Measurements from ENCODE around the gene ITIH1. TPM values are rescaled to one million over a fixed set of nuclear protein-coding genes. Genes with fewer than 3 reads are reported as not detected.

The ITIH1 gene
- total and polyA plus RNA-seq, 9 of the 15 experiments (the other 6 are each of a cell fraction or from before 2014, with no cell fraction given), result 0.31 TPM; not detected in 8

DNA sequence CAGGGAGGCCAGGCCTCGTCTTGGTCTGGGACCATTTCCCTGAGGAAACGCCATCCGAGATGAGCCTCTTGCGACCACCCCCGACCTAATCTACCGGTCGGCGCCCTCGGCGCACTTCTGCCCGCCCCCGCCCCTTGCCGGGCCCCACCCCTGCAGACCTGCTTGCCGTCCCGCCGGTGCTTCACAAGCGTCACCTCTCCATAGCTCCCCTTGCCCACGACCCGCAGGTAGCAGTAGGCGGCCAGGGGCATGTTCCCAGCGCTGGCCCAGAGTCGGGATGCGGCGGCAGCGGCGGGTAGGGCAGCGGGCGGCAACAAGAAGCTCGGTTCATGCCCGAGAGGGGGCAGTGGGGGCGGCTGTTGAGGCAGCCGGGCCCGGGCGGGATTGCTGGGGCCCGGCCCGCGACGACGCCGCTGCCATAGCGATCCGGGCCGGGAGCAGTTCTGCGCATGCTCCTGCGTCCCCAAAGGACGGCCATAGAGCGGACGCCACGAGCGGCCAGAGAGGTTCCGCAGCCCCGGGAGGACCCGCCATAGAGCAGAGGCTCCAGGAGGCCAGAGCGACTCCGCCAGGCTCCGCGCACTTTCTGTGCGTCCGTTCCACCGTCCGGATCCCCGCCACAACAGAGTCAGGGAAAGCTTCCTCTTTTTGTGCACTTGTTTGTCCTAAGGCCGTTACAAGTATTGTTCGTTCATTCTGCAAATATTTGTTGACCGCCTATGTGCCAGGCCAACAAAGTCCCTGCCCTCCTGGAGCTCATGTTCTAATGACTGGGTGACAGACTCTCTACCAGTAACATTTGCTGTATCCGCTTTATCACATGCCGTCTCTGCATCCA is 6.7 kb upstream of the ITIH1 start, which contains the start of gene NEK4 (continued):
- TF ChIP-seq SMC3 (conservative IDR thresholded peaks at IDR 0.05; ENCODE audit: insufficient read depth, low read depth, low read length), result no peak
- TF ChIP-seq, protein P1, sequence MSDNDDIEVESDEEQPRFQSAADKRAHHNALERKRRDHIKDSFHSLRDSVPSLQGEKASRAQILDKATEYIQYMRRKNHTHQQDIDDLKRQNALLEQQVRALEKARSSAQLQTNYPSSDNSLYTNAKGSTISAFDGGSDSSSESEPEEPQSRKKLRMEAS (CRISPR knock-in tag; IDR thresholded peaks at IDR 0.05), result peak; percentile 64
- TF ChIP-seq HNRNPLL (IDR thresholded peaks at IDR 0.05; ENCODE audit: low read depth, low read length, poor library complexity, severe bottlenecking), result peak; percentile 90
- TF ChIP-seq, protein P2, sequence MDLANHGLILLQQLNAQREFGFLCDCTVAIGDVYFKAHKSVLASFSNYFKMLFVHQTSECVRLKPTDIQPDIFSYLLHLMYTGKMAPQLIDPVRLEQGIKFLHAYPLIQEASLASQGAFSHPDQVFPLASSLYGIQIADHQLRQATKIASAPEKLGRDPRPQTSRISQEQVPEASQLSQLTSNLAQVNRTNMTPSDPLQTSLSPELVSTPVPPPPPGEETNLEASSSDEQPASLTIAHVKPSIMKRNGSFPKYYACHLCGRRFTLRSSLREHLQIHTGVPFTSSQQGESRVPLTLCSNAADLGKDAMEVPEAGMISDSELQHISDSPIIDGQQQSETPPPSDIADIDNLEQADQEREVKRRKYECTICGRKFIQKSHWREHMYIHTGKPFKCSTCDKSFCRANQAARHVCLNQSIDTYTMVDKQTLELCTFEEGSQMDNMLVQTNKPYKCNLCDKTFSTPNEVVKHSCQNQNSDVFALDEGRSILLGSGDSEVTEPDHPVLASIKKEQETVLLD (IDR thresholded peaks at IDR 0.05), result no peak
- TF ChIP-seq MXI1 (IDR thresholded peaks at IDR 0.05; ENCODE audit: low read depth, low read length), result no peak
- TF ChIP-seq ZNF696 (CRISPR knock-in tag; conservative IDR thresholded peaks at IDR 0.05), result no peak
- TF ChIP-seq, protein P3, sequence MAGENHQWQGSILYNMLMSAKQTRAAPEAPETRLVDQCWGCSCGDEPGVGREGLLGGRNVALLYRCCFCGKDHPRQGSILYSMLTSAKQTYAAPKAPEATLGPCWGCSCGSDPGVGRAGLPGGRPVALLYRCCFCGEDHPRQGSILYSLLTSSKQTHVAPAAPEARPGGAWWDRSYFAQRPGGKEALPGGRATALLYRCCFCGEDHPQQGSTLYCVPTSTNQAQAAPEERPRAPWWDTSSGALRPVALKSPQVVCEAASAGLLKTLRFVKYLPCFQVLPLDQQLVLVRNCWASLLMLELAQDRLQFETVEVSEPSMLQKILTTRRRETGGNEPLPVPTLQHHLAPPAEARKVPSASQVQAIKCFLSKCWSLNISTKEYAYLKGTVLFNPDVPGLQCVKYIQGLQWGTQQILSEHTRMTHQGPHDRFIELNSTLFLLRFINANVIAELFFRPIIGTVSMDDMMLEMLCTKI (IDR thresholded peaks at IDR 0.05; ENCODE audit: partially characterized antibody), result no peak
- TF ChIP-seq TBL1XR1 (IDR thresholded peaks at IDR 0.05; ENCODE audit: low read length in 2 of 2), result peak in 1 of 2 experiments; percentile 55; a peak in 1 of 4 replicates
- TF ChIP-seq SMARCA4 (IDR thresholded peaks at IDR 0.05), result no peak
- TF ChIP-seq, protein P4, sequence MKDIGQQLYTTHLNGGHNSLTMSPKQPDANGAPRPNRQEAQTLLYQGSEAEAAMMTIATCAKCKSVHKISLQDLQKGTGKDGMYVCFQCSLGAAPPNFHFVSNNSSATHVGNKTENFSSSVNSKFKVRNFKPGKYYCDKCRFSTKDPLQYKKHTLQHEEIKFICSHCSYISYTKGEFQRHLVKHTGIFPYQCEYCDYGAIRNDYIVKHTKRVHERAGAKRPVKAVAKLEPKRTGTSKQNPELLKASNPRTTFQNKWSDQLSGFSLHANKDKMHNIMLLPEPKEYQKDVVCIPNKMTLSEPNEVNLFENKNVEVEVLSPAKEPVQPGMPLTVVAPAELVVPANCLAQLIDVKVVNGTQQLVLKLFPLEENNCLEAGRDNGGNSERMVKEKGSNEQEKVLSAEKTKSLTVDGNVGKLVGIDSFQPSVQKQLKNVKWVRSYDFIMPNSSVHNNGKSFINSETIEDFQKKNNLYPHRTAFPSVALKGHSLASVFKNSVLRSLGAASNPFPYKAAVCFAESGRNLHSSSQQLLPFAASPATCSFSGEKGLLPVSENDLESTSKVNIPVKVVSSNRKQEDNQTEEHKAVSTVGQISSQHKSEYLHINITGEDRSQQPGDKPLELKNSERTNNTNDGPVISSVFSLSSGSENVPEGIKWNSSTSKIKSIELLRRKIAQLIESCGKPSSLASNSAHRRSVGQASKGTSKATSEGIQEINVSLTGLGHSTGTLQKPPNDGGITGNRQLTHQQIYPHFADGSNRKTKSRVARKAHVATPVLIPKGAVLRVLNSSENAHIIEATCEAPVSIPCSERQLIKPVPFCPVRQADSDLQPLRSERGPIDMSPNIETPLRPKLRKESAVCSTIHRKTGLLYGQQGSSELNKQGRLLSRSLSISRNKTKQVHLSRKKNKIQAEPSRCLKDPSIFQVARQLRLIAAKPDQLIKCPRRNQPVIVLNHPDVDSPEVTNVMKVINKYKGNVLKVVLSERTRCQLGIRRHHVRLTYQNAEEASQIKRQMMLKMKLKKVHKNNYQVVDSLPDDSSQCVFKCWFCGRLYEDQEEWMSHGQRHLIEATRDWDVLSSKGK (CRISPR knock-in tag; IDR thresholded peaks at IDR 0.05), result no peak
- TF ChIP-seq, protein P5, sequence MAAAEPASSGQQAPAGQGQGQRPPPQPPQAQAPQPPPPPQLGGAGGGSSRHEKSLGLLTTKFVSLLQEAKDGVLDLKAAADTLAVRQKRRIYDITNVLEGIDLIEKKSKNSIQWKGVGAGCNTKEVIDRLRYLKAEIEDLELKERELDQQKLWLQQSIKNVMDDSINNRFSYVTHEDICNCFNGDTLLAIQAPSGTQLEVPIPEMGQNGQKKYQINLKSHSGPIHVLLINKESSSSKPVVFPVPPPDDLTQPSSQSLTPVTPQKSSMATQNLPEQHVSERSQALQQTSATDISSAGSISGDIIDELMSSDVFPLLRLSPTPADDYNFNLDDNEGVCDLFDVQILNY (CRISPR knock-in tag; IDR thresholded peaks at IDR 0.05), result no peak
- TF ChIP-seq ZNF23 (CRISPR knock-in tag; IDR thresholded peaks at IDR 0.05), result no peak
- TF ChIP-seq ZNF239 (CRISPR knock-in tag; IDR thresholded peaks at IDR 0.05), result no peak
- TF ChIP-seq GABPA (tag; conservative IDR thresholded peaks at IDR 0.05; ENCODE audit: low read depth), result peak; percentile 71
